ENCODE measurements around the gene HS1BP3.
A peak's percentile ranks its signal among the peaks of the same experiment; 100 is the strongest.

HS1BP3 gene

GRCh38 chr2:20647738-20648137 is 3.2 kb downstream of the HS1BP3 start:
- no peak for DNase-seq (ENCODE audit: low read depth, low spot score)

GRCh38 chr2:20647211-20647610 is 3.7 kb downstream of the HS1BP3 start:
- DNase-seq (ENCODE audit: low read depth, low spot score), result no peak

GRCh38 chr2:20646446-20646845 is 4.5 kb downstream of the HS1BP3 start:
- DNase-seq (ENCODE audit: low read depth, low spot score), result no peak

- no peak for DNase-seq (ENCODE audit: low read depth, low spot score)
These were observed 5.1 kb downstream of the HS1BP3 start for GRCh38 chr2:20645761-20646160.

- DNase-seq (ENCODE audit: low read depth, low spot score), result no peak
These were observed 5.6 kb downstream of the HS1BP3 start for GRCh38 chr2:20645301-20645701.

GRCh38 chr2:20643826-20644225 is 7.1 kb downstream of the HS1BP3 start:
- DNase-seq (ENCODE audit: low read depth, low spot score), result no peak

- DNase-seq (ENCODE audit: low read depth, low spot score), result no peak
These were observed 7.8 kb downstream of the HS1BP3 start for GRCh38 chr2:20643060-20643459.

GRCh38 chr2:20642055-20642971 is 8.6 kb downstream of the HS1BP3 start:
- peak; percentile 49 for DNase-seq (ENCODE audit: low read depth, low spot score)

- DNase-seq (ENCODE audit: low read depth, low spot score), result no peak
These were observed 9.5 kb downstream of the HS1BP3 start for GRCh38 chr2:20641123-20641985.

GRCh38 chr2:20640411-20641122 is 10.3 kb downstream of the HS1BP3 start:
- no peak for DNase-seq (ENCODE audit: low read depth, low spot score)

GRCh38 chr2:20638646-20639430 is 12.1 kb downstream of the HS1BP3 start:
- no peak for DNase-seq (ENCODE audit: low read depth, low spot score)

- DNase-seq (ENCODE audit: low read depth, low spot score), result no peak
These were observed 12.9 kb downstream of the HS1BP3 start for GRCh38 chr2:20638014-20638413.

- DNase-seq (ENCODE audit: low read depth, low spot score), result no peak
These were observed 13.8 kb downstream of the HS1BP3 start for GRCh38 chr2:20637147-20637546.

- DNase-seq (ENCODE audit: low read depth, low spot score), result no peak
These were observed 15.0 kb downstream of the HS1BP3 start for GRCh38 chr2:20635675-20636584.

- DNase-seq (ENCODE audit: low read depth, low spot score), result no peak
These were observed 15.8 kb downstream of the HS1BP3 start for GRCh38 chr2:20635113-20635510.

GRCh38 chr2:20634507-20635112 is 16.3 kb downstream of the HS1BP3 start:
- DNase-seq (ENCODE audit: low read depth, low spot score), result no peak

- no peak for DNase-seq (ENCODE audit: low read depth, low spot score)
These were observed 16.9 kb downstream of the HS1BP3 start for GRCh38 chr2:20633794-20634506.

GRCh38 chr2:20633001-20633400 is 17.9 kb downstream of the HS1BP3 start:
- DNase-seq (ENCODE audit: low read depth, low spot score), result no peak

GRCh38 chr2:20632446-20632990 is 18.4 kb downstream of the HS1BP3 start:
- no peak for DNase-seq (ENCODE audit: low read depth, low spot score)
